Measurements from ENCODE around the gene CCDC149. TPM values are rescaled to one million over a fixed set of nuclear protein-coding genes. Genes with fewer than 3 reads are reported as not detected.

The CCDC149 gene
- total and polyA plus RNA-seq, 2 donors (not counting 3 experiments of a cell fraction or from before 2014, with no cell fraction given) = 7.8 to 11.3 TPM

DNA sequence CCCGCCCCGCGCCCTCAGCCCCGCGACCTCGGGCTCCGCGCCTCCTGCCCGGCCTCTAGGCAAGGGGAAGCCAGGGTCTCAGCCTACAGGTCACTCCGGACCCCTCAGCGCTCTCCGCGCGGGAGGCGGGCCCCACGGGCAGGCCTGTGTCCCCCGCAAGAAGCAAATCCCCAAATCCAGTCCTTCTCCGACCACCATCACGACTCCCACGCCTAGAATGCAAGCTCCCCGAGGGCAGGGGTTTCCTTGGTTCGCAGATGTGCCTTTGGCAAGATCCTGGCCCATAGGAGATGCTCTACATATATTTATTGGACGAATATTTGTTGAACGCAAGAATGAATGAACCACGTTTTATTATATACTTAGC, 260 bp upstream of the CCDC149 start:
- no peak for DNase-seq (ENCODE audit: low read depth, low spot score)
- dilution Hi-C loops (cut with MboI; ENCODE audit: extremely low pct_ligation_motif_present, low sequenced_read_pairs) (no loop called here), intact Hi-C loops (cut with micrococcal nuclease) (loop anchor here (1.0 to 10.0 kb wide), 4 partner anchors 66 to 358 kb away; no protein-coding TSS in a partner anchor)
- no peaks in the 10 kb centered on the region for H3K9me3 ChIP-seq (replicated peaks; ENCODE audit: control insufficient read depth, insufficient read depth, low read length)
- H3K9me1 ChIP-seq (replicated peaks; ENCODE audit: control insufficient read depth, extremely low read depth, insufficient read depth, low read length) = no peaks in the 10 kb centered on the region
- peak overlapping the region; percentile 73 for H2AFZ ChIP-seq (ENCODE audit: low read depth, low read length)
- no peaks in the 10 kb centered on the region for H3K79me2 ChIP-seq (ENCODE audit: control insufficient read depth, insufficient read depth, low read length)
- H3K4me3 ChIP-seq (replicated peaks in 1 of 3; ENCODE audit: insufficient read depth in 1 of 3, low read depth in 1 of 3, low read length in 3 of 3) = peak overlapping the region in 2 of 3 experiments; percentile 44 to 73
- peak overlapping the region; percentile 13 for H3K27ac ChIP-seq (ENCODE audit: insufficient read depth, low read depth, low read length)
- peak overlapping the region; percentile 86 for H3K9ac ChIP-seq (replicated peaks; ENCODE audit: extremely low read depth, insufficient read depth, low read length)
- BruUV-seq (replicated peaks) = TSS peak; percentile 54
- peaks cover 5% of the 10 kb centered on the region for H3K4me1 ChIP-seq (ENCODE audit: control insufficient read depth, extremely low read depth, insufficient read depth, low read length)
- ChIA-PET POLR2A (no interaction called here), CTCF (interaction anchor here (1.3 to 2.9 kb wide), 2 partner anchors 10 to 67 kb away, joined by 3 to 12 read pairs; no protein-coding TSS in a partner anchor)
- peaks cover 0 to 3% of the 10 kb centered on the region in 2 experiments for H3K36me3 ChIP-seq (ENCODE audit: control insufficient read depth in 2 of 2, extremely low read depth in 1 of 2, insufficient read depth in 2 of 2, low read length in 2 of 2)
- H3K4me2 ChIP-seq (ENCODE audit: insufficient read depth, low read length) = peak overlapping the region; percentile 37
- TF ChIP-seq MYC (IDR thresholded peaks at IDR 0.05; ENCODE audit: low read depth, low read length) (no peak), FOS (IDR thresholded peaks at IDR 0.05; ENCODE audit: borderline replicate concordance, insufficient read depth, low read length) (no peak), CTCF (IDR thresholded peaks at IDR 0.05; ENCODE audit: extremely low read depth in 1 of 2, insufficient read depth in 1 of 2, low read depth in 1 of 2, low read length in 2 of 2) (no peak), EZH2 (IDR thresholded peaks at IDR 0.05; ENCODE audit: borderline replicate concordance, low read depth, low read length, severe bottlenecking) (no peak), POLR2A (IDR thresholded peaks at IDR 0.05; ENCODE audit: low read depth, low read length) (no peak), GATA2 (IDR thresholded peaks at IDR 0.05; ENCODE audit: insufficient read depth, insufficient read length, low read depth, low read length) (no peak), POLR2AphosphoS5 (IDR thresholded peaks at IDR 0.05; ENCODE audit: insufficient read depth, low read depth, low read length) (no peak), JUN (IDR thresholded peaks at IDR 0.05; ENCODE audit: borderline replicate concordance, insufficient read depth, insufficient read length, low read depth) (no peak)
- TF ChIP-seq, protein P1, sequence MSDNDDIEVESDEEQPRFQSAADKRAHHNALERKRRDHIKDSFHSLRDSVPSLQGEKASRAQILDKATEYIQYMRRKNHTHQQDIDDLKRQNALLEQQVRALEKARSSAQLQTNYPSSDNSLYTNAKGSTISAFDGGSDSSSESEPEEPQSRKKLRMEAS (IDR thresholded peaks at IDR 0.05; ENCODE audit: insufficient read depth, insufficient read length) = no peak
- H3K27me3 ChIP-seq (ENCODE audit: control insufficient read depth in 2 of 2, insufficient read depth in 2 of 2, low read length in 2 of 2) = peaks cover 0 to 2% of the 10 kb centered on the region in 2 experiments
- FAIRE-seq = peak; percentile 12
- H4K20me1 ChIP-seq (replicated peaks; ENCODE audit: control insufficient read depth, extremely low read depth, insufficient read depth, low read length) = no peaks in the 10 kb centered on the region

All from endothelial cell of umbilical vein (primary cell).